Activated CD8-positive, alpha-beta memory T cell treated with anti-CD3 and anti-CD28 coated beads for 1 hour (primary cell): ENCODE results near the gene FKBP5.
"Not testable (repeated sequence)": the region's sequence is repeated elsewhere in the genome, so short reads cannot be mapped to it uniquely, and the experiment has no call there.

ENCODE experiments used
- DNase-seq, 2 donors: peaks; one replicate each; pipeline ENCODE4 v3.0.0-alpha.2; 2020; ENCODE audit warnings: low read depth in 1 of 2; ENCODE audit errors: extremely low read depth in 1 of 2

The FKBP5 gene

DNA sequence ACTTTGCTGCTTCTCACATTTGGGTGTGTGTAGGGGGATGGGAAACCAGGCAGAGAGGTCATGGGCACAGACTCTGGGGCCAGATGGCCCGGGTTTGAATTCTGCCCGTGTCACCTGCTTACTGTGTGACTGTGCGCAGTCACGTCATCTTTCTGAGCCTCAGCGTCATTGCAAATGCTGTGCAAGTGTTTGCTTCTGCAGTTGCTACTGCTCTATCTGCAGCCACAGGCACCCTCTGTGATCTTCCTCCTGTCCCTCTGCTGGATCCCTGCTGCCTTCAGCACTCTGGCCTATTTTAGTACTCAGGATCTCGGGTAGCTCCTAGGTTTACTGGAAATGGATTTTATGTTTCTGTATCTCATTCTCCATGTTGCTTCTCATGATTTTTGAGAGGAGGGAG is 135.4 kb downstream of the FKBP5 start:
- DNase-seq: no peak

DNA sequence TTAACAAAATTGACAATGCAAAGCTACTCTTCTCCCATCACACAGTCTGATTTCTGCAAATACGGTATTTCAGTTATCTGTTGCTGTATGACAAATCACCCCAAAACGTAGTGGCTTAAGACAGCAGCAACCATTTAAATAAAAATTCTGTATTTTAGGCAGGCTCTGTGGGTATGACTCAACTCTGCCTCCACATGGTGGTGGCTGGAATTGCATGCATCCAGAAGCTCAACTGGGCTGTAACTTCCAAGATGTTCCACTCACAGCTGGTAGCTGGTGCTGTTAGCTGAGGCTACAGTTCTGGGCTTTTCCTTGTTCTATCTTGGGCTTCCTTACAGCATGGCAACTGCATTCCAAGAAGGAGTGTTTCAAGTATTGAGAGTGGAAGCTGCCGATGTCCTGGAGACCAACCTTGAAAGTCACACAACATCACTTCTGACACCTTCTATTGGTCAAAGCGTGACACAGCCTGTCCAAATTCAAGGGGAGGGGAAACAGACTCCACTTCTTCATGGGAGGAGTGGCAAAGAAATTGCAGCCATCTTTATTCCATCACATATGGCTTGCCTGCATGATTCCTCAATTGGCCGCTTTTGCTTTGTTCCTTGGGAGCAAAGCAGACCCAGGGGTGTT is 136.3 kb downstream of the FKBP5 start:
- peak; percentile 24 to 42 for DNase-seq

DNA sequence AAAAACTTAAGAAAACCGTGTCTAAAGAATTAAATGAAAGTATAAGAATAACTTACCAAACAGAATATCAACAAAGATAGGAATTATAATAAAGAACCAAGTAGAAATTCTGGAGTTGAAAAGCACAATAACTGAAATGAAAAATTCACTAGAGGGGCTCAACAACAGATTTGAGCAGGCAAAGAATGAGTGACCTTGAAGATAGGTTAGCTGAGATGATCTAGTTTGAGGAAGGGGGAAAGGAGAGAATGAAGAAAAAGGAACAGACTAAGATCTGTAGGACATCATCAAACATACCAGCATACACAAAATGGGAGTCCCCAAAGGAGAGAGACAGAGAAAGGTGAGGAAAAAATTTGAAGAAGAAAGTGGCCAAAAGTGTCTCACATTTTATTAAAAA is 138.3 kb downstream of the FKBP5 start:
- DNase-seq: no peak

DNA sequence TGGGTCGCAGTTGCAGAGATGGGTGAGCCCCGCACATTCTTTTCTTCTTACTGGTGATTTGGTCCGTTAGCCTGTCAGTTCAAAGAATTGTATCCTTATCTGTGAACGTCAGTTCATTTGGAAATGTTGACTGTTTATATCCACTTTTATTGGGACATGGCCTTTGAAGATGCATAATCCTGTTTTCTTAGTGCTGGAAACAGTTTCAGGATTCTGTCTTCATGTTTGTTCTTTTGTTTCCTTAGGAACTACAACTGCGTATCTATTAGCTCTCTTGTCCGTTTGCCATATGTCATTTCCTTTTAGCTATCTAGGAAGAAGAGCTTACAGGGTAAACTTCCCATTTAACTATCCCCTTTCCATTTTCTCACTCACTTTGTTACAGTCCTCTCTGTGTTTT is 141.0 kb downstream of the FKBP5 start:
- no peak for DNase-seq

DNA sequence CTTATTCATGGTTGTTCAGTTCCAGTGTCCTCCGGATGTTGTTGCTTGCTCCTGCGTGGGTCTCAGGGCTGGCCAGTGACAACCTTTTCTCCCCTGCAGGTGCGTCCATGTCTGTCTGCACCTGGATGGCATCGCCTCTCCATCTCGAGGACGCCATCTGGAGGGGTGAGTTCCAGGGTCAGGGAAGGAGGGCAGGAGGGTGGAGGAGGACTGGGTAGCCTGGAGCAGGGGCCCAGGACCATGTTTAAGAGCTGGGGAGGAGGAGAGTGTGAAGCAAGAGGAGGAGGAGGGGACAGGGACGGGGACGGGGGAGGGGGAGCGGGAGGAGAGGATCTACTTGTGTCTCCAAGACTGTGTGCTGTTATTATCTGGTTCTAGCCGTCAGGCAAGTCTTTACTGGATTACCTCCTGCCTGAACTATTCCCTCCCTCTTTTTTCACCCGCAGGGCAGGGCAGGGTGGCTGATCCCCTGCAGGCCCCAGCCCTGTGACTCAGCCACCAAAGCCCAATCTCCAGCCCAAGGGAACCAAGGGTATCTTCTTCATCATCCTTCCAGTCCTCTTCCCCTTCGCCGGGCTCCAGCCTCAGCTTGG is 143.8 kb downstream of the FKBP5 start:
- DNase-seq: no peak

DNA sequence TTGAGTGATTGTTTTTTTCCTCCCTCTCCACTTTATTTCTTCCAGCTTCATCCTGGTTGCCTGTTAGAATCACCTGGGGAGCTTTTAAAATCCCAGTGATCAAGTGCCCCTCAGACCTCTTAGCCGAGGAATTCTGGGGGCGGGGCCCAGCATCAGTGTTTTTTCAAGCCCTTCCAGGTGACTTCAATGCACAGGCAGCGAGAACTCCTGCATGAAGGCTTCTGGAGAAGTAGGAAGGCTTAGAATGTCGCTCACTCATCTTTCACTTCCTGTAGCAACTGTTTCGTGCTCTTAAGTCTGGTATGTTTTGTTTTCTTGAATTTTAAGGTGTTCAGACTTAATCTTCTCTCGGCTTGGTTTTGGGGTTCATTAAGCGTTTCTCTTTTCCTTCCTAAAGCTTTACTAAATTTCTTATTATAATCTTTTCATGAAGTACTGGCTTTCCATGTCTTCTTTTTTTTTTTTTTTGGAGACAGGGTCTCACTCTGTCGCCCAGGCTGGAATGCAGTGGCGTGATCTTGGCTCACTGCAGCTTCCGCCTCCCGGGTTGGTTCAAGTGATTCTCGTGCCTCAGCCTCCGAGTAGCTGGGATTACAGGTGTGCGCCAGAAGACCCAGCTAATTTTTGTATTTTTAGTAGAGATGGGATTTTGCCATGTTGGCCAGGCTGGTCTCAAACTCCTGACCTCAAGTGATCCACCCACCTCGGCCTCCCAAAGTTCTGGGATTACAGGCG is 145.1 kb downstream of the FKBP5 start:
- no peak for DNase-seq

DNA sequence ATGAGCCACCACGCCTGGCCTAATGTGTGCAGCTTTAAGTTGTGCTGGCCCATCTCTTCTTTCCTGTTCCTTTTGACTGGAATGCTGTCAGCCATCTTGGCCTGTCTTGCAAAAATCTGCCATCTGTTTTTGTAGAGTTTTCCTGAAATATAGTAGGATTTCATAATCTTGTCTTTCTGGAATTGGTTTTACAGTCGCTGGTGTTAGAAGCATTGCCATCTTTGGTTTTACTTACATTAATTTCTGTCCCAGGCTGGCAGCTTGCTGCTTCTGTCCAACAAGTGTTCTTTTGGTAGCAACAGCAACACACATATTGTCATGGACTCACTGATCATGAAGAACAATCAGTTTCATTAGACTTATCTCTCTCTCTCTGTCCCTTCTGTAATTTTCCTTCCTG is 146.9 kb downstream of the FKBP5 start:
- DNase-seq: no peak

DNA sequence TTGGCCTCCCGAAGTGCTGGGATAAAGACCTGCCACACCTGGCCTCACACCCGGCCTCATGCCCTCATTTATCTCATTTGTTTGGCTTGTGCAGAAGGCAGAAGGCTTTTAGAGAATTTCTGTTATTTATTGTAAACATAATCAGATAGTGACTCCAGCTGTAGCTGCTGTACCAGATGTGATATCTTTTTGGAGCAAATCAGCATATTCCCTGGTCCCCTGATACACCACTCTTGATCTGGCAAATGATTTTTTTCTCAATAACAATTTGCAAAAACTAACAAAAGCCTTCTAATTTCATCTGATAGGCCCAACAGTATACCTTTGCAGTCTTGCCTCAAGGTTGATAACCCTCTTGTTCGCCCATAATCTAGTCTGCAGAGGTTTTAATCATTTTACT is 149.5 kb downstream of the FKBP5 start:
- DNase-seq: no peak

DNA sequence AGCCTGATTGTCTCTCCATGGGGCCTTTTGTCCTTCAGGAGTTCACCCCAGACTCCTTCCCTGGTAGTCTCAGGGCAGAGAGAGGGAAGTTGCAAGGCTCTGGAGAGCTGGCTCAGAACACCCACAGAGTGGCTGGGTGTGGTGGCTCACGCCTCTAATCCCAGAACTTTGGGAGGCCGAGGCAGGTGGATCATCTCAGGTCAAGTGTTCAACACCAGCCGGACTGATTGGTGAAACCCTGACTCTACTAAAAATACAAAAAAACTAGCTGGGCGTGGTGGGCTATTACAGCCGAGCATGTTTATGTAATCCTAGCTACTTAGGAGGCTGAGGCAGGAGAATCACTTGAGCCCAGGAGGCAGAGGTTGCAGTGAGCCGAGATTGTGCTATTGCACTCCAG is 152.9 kb downstream of the FKBP5 start:
- DNase-seq: not testable (repeated sequence)

DNA sequence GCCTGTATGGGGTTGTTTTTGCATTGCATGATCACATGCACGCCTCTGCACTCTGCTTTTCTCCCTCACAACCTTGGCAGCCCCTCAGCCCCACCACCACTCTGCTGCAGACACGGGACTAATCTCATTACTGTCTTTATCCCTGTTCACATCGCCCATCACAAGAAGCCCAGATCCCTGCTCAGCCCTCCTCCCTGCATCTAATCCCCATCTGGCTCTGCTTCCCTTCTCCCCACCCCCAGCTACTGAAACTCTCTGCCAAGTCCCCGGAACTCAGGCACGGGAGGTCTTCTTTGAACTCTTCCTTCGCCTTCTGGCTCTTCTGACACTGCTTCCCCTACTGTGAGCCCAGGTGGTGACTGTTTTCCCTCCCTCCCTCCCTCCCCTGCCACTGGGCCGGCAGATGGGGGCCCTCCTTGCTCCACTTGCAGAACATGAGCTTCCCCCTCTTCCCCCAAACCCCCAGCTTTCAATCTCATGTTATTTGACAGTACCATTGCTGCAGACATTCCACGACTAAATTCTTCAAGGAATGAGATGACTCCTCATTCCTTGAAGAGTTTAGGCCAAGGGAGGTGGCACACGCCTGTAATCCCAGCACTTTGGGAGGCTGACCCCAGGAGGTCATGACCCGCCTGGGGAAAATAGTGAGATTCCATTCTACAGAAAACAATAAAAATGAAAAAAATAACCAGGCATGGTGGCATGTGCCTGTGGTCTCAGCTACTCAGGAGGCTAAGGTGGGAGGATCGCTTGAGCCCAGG is 154.1 kb downstream of the FKBP5 start:
- DNase-seq: no peak

DNA sequence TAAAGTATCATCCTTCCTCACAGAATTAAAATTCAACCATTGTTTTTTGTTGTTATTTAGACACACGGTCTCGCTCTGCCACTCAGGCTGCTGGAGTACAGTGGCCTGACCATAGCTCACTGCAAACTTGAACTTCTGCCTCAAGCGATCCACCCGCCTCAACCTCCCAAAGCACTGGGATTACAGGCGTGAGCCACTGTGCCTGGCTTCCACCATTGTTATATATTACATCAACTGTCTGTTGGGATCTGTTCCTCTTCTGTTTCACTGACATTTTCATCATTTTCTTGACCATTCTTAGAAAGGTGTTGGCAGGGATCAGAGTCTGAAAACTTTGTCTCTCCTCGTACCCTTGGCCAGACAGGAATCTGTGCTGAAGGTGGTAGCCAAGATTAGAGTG is 154.7 kb downstream of the FKBP5 start:
- DNase-seq: no peak

DNA sequence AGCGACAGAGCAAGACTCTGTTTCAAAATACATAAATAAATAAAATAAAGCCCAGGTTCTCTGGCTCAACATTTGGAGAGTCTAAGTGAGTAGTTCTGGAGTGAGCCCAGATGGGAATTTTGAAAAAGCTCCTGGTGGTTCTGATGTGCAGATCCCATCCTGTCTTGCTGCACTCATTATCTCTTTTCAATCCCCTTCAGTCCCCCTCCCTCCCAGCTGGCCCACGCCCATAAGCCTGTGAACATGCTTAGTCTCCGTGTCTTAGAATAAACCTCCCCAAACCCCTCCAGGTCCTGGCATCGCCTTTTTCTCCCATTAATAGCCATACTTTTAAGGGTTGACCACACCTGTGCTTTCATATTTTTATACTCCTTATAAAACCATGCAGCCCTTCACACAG is 156.6 kb downstream of the FKBP5 start:
- DNase-seq: no peak

DNA sequence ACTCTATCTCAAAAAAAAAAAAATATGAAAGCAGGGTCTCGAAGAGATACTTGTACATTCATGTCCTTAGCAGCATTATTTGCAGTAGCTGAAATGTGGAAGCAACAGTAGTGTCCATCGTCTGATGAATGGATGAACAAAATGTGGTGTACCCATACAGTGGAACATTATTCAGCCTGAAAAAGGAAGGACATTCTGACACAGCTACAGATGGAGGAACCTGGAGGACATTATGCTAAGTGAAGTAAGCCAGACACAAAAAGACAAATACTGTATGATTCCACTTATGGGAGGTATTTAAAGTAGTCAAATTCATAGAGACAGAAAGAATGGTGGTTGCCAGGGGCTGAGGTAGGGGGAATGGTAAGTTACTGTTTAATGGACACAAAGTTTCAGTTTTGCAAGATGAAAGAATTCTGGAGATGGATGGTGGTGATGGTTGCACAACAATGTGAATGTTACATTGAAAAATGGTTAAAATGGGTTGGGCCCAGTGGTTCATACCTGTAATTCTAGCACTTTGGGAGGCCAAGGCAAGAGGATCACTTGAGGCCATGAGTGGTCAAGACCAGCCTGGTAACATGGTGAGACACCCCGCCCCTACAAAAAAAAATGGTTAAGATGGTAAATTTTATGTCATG is 164.2 kb downstream of the FKBP5 start:
- no peak for DNase-seq
